Mesothelial cell of epicardium (in vitro differentiated cells): Measurements from ENCODE around the gene CACNA1C. TPM values are rescaled to one million over a fixed set of nuclear protein-coding genes. Genes with fewer than 3 reads are reported as not detected.
"Not testable (repeated sequence)": the region's sequence is repeated elsewhere in the genome, so short reads cannot be mapped to it uniquely, and the experiment has no call there.

ENCODE experiments used
- DNase-seq, 2 experiments: peaks; one replicate each; pipeline ENCODE4 v3.0.0; 2021; ENCODE audit warnings: low spot score in 2 of 2; ENCODE audit not compliant: unreplicated experiment in 2 of 2
- H3K27ac Mint-ChIP-seq: 2 replicates; pipeline ENCODE4 v1.8.0; 2021; ENCODE audit warnings: mixed read lengths
- H3K27me3 Mint-ChIP-seq: 2 replicates; pipeline ENCODE4 v1.8.0; 2021; ENCODE audit warnings: low read depth, mixed read lengths
- H3K36me3 Mint-ChIP-seq: 2 replicates; pipeline ENCODE4 v1.8.0; 2021; ENCODE audit warnings: mixed read lengths
- H3K4me1 Mint-ChIP-seq: 2 replicates; pipeline ENCODE4 v1.8.0; 2021; ENCODE audit warnings: mixed read lengths
- H3K4me3 Mint-ChIP-seq: 2 replicates; pipeline ENCODE4 v1.8.0; 2021; ENCODE audit warnings: mild to moderate bottlenecking, moderate library complexity, mixed read lengths
- H3K9me3 Mint-ChIP-seq: 2 replicates; pipeline ENCODE4 v1.8.0; 2021; ENCODE audit warnings: mixed read lengths
- total RNA-seq: library from RNA; stranded (reverse); gene quantifications from 3 replicates; pipeline ENCODE4 v1.2.1, GENCODE V29; 2021
- TF ChIP-seq, protein P1 (sequence below): fragments of 200-600 bp; sonication (generic); IDR thresholded peaks from one replicate; pipeline ENCODE4 v1.5.0; 2021; ENCODE audit warnings: antibody characterized with exemption; ENCODE audit not compliant: unreplicated experiment

Gene CACNA1C
- total RNA-seq, 1 donor from 2014 or later = 33.6 TPM

DNA sequence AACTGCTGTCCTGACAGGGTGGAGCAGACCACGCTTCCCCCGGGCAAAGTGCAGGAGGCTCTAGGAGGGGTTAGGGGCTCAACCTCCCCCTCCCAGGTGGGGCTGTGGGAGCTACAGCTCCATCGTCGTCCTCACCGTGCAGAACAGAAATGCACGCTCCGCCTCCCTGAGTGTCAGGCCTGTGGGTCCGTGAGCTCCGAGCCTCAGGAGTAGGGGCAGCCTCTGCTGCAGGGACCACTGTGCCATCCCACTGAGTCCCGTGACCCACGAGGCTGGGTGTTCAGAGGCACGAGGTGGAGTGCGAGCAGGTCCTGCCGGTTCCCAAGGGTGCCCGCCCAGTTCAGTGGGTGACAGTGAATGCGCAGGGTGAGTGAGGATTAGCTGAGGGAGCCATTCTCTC is 48.6 kb downstream of the CACNA1C start:
- TF ChIP-seq, protein P1, sequence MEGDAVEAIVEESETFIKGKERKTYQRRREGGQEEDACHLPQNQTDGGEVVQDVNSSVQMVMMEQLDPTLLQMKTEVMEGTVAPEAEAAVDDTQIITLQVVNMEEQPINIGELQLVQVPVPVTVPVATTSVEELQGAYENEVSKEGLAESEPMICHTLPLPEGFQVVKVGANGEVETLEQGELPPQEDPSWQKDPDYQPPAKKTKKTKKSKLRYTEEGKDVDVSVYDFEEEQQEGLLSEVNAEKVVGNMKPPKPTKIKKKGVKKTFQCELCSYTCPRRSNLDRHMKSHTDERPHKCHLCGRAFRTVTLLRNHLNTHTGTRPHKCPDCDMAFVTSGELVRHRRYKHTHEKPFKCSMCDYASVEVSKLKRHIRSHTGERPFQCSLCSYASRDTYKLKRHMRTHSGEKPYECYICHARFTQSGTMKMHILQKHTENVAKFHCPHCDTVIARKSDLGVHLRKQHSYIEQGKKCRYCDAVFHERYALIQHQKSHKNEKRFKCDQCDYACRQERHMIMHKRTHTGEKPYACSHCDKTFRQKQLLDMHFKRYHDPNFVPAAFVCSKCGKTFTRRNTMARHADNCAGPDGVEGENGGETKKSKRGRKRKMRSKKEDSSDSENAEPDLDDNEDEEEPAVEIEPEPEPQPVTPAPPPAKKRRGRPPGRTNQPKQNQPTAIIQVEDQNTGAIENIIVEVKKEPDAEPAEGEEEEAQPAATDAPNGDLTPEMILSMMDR = no peak
- H3K27me3 Mint-ChIP-seq = no peaks in the 10 kb centered on the region
- H3K4me3 Mint-ChIP-seq = no peak overlapping the region
- H3K36me3 Mint-ChIP-seq = peaks cover 6% of the 10 kb centered on the region
- peaks cover 6% of the 10 kb centered on the region for H3K9me3 Mint-ChIP-seq
- H3K4me1 Mint-ChIP-seq = peaks cover 25% of the 10 kb centered on the region
- H3K27ac Mint-ChIP-seq = no peak overlapping the region
- no peak for DNase-seq

DNA sequence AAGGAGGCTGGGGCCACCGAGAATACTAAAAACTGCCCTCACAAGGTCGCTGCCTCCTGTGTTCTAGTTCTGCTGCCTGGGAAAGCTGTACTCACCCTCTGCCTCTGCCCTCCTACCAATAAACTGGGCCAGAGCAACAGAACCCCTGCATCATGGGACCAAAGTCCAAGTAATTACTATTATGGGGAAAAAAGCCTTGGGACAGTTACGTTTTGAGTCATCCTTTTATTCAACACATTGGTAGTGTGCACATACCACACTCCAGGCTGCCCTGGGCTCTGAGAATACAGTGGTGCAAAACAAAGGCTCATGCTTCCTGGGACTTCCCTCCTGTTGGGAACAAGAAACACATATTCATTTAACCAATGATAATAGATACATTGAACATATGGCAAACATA is 49.0 kb downstream of the CACNA1C start:
- H3K27ac Mint-ChIP-seq = no peak overlapping the region
- H3K4me3 Mint-ChIP-seq = no peak overlapping the region
- TF ChIP-seq, protein P1 = no peak
- peaks cover 6% of the 10 kb centered on the region for H3K36me3 Mint-ChIP-seq
- no peaks in the 10 kb centered on the region for H3K27me3 Mint-ChIP-seq
- no peak for DNase-seq
- peaks cover 22% of the 10 kb centered on the region for H3K4me1 Mint-ChIP-seq
- H3K9me3 Mint-ChIP-seq = peaks cover 6% of the 10 kb centered on the region

DNA sequence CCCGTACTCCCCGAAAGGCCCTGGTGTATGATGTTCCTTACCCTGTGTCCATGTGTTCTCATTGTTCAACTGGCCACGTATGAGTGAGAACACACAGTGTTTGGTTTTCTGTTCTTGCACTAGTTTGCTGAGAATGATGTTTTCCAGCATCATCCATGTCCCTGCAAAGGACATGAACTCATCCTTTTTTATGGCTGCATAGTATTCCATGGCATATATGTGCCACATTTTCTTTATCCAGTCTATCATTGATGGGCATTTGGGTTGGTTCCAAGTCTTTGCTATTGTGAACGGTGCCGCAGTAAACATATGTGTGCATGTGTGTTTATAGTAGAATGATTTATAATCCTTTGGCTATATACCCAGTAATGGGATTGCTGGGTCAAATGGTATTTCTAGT is 49.9 kb downstream of the CACNA1C start:
- peaks cover 16% of the 10 kb centered on the region for H3K4me1 Mint-ChIP-seq
- not testable (repeated sequence) for DNase-seq, H3K9me3 Mint-ChIP-seq, H3K27me3 Mint-ChIP-seq, H3K27ac Mint-ChIP-seq, H3K36me3 Mint-ChIP-seq, H3K4me3 Mint-ChIP-seq

DNA sequence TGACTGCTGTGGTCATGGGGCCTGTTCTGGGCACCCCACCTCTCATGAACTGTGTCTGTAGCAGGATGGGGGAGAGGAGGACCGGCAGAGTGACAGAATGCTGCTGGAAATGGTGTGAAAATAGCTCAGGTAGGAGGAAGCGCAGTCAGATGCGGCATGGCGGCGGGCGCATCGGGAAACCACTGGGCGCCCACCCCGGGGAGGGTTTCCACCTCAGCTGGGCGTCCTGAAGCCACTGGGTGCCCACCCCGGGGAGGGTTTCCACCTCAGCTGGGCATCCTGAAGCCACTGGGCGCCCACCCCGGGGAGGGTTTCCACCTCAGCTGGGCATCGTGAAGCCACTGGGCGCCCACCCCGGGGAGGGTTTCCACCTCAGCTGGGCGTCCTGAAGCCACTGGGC is 52.6 kb downstream of the CACNA1C start:
- H3K27ac Mint-ChIP-seq, H3K9me3 Mint-ChIP-seq, H3K4me3 Mint-ChIP-seq, H3K36me3 Mint-ChIP-seq, H3K27me3 Mint-ChIP-seq, DNase-seq: not testable (repeated sequence)
- peaks cover 11% of the 10 kb centered on the region for H3K4me1 Mint-ChIP-seq

DNA sequence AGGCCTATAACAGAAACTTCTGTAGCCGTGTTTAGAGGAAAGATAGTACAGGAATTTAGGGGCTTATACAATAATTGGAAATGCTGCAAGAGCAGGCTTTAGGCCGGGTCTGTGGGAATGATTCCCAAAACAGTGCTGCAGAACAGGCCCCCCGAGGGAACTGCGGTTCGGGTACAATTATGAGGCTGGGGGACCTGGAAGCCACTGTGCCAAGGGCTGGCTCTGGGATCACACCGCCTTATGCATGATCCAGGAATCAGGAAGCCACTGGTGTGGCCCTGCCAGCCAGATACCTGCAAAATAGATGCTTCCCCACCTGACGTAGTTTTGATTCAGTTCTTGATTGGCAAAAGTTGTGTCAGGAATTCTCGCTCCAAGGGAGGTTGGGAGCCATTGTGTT is 55.4 kb downstream of the CACNA1C start:
- peaks cover 19% of the 10 kb centered on the region for H3K4me1 Mint-ChIP-seq
- no peak for DNase-seq
- H3K9me3 Mint-ChIP-seq = peaks cover 6% of the 10 kb centered on the region
- H3K27me3 Mint-ChIP-seq = no peaks in the 10 kb centered on the region
- H3K36me3 Mint-ChIP-seq = peaks cover 6% of the 10 kb centered on the region
- no peak overlapping the region for H3K4me3 Mint-ChIP-seq
- TF ChIP-seq, protein P1 = no peak
- H3K27ac Mint-ChIP-seq = peak overlapping the region; percentile 36

DNA sequence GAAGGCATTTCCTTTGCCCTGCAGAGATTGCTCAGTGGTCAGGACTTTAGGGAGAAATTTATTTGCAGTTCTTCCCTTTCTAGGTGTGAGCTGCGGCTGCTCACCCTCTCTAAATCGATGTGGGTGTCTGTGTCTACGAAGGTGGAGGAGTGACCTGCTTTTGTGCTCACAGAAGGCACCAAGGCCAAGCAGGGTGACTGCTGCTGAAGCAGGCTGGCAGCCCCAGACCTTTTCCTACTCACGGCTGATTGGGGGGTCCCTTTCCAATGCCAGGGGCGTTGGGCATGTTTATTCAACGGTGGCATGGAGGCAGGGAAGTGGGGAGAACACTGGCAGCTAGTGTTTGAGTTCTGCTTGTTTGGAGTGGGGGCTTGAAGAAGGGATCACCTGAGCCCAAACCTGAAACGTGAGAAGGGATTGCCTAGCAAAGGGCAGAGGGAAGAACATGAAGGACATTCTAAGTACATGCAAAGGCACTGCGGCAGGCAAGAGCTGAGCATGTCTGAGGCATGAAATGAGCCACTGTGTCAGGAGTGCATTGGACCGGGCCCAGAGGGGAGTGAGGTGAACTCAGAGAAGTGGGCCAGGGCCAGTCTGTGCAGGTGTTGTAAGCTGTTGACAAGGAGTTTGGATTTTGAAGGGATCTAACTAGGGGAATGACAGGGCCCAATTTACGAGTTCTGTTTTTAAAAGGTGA is 56.3 kb downstream of the CACNA1C start:
- Mint-ChIP-seq H3K4me3 (no peak overlapping the region), H3K9me3 (peaks cover 6% of the 10 kb centered on the region), H3K27ac (peak overlapping the region; percentile 39), H3K27me3 (no peaks in the 10 kb centered on the region), H3K4me1 (peaks cover 19% of the 10 kb centered on the region), H3K36me3 (peaks cover 6% of the 10 kb centered on the region)
- TF ChIP-seq, protein P1 = no peak
- DNase-seq = no peak

DNA sequence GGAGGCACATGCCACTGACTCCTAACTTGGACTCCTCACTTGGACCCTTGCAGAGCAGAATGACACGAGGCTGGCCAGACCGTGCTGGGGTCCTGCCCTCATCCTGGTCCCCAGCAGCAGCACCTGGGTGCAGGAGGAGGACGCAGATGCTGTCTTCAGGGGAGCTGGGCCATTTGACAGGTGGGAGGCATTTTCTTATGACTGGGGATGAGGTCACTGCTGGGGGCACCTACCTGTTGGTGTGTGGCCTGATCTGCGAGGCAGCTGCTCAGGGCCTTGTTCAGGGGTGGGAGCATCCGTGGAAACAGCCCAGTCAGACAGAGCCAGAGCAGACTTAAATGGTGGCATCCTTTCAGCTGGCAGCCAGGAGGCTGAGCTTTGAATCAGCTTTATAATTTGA is 57.3 kb downstream of the CACNA1C start:
- peaks cover 2% of the 10 kb centered on the region for H3K9me3 Mint-ChIP-seq
- H3K36me3 Mint-ChIP-seq = peaks cover 2% of the 10 kb centered on the region
- peaks cover 19% of the 10 kb centered on the region for H3K4me1 Mint-ChIP-seq
- no peak overlapping the region for H3K27ac Mint-ChIP-seq
- H3K27me3 Mint-ChIP-seq = no peaks in the 10 kb centered on the region
- H3K4me3 Mint-ChIP-seq = no peak overlapping the region
- DNase-seq = no peak
- TF ChIP-seq, protein P1 = no peak
